Astrocyte of the cerebellum (primary cell): Measurements from ENCODE around the gene TBC1D9.

Experiments
- DNase-seq: peaks from one replicate; pipeline ENCODE4 v3.0.0-alpha.2; 2011; ENCODE audit warnings: low read depth
- H3K4me3 ChIP-seq: 2 replicates; pipeline ENCODE4 v1.5.1; 2011; ENCODE audit warnings: mild to moderate bottlenecking, low read depth, low read length, moderate library complexity
- CTCF ChIP-seq: IDR thresholded peaks from 2 replicates; pipeline ENCODE4 v1.5.1; 2012; ENCODE audit warnings: low read length, low read depth, moderate library complexity, mild to moderate bottlenecking; ENCODE audit errors: missing control alignments
- in situ Hi-C: cut with HindIII; loops from 2 replicates; pipeline ENCODE4 v1.10.0; 2017; ENCODE audit warnings: low sequenced_read_pairs

The TBC1D9 gene

GRCh38 chr4:140706665-140707064 lies 49.5 kb downstream of the TBC1D9 start:
- no peak for DNase-seq
- no peak overlapping the region for H3K4me3 ChIP-seq
- in situ Hi-C loops: no loop called here
- no peak for TF ChIP-seq CTCF

GRCh38 chr4:140706276-140706625 lies 49.9 kb downstream of the TBC1D9 start:
- TF ChIP-seq CTCF: no peak
- no peak overlapping the region for H3K4me3 ChIP-seq
- DNase-seq: no peak
- in situ Hi-C loops: no loop called here

- in situ Hi-C loops: no loop called here
- TF ChIP-seq CTCF: no peak
- H3K4me3 ChIP-seq: no peak overlapping the region
- no peak for DNase-seq
These were observed 50.4 kb downstream of the TBC1D9 start for GRCh38 chr4:140705625-140706275.

- in situ Hi-C loops: no loop called here
- no peak for TF ChIP-seq CTCF
- no peak overlapping the region for H3K4me3 ChIP-seq
- no peak for DNase-seq
These were observed 51.2 kb downstream of the TBC1D9 start for GRCh38 chr4:140704964-140705363.

- no peak for TF ChIP-seq CTCF
- H3K4me3 ChIP-seq: no peak overlapping the region
- no peak for DNase-seq
- in situ Hi-C loops: no loop called here
These were observed 51.7 kb downstream of the TBC1D9 start for GRCh38 chr4:140704392-140704960.

GRCh38 chr4:140703463-140703862 lies 52.7 kb downstream of the TBC1D9 start:
- no peak overlapping the region for H3K4me3 ChIP-seq
- in situ Hi-C loops: no loop called here
- TF ChIP-seq CTCF: no peak
- DNase-seq: peak; percentile 79
